A549 (cell line): ENCODE measurements around the gene AP3B2. TPM values are rescaled to one million over a fixed set of nuclear protein-coding genes. Genes with fewer than 3 reads are reported as not detected.

Source experiments
- ATAC-seq, 2 experiments: fragments of 200-7000 bp in 1 of 2; fragments of >200 bp in 1 of 2; cut with Nextera tagmentation in 1 of 2; cut with Tn5 transposase in 1 of 2; 3 replicates each; pipeline versions ENCODE4 v1.8.0 to v1.9.1; 2018 to 2020; ENCODE audit warnings: mild to moderate bottlenecking in 1 of 2, moderate library complexity in 1 of 2
- CTCF ChIA-PET: fragments of 300-600 bp; sonication (Branson Sonifier 250); formaldehyde crosslinking; extraction: SDS; loops from one replicate; lab custom pipeline; 2021; ENCODE audit warnings: antibody characterized with exemption, inconsistent platforms; lab: Yijun Ruan, JAX
- POLR2A ChIA-PET: fragments of 350-600 bp; formaldehyde crosslinking; extraction: SDS; loops from one replicate; lab custom pipeline; 2021; ENCODE audit warnings: antibody characterized with exemption, inconsistent platforms; lab: Yijun Ruan, JAX
- DNase-seq, 2 experiments: peaks; one replicate each; pipeline versions ENCODE4 v3.0.0 to v3.0.0-alpha.2; 2011 to 2016; ENCODE audit warnings: low read depth in 1 of 2, low spot score in 1 of 2
- FAIRE-seq: peaks from 2 replicates; lab custom pipeline; 2011; peaks lifted over from hg19 to GRCh38; lab: Jason Lieb, UNC
- H3K27ac ChIP-seq, 2 experiments: fragments of >200 bp; sonication (Bioruptor Twin); formaldehyde crosslinking; 3 replicates each; pipeline ENCODE4 v1.5.1; 2016 to 2017
- H3K4me1 ChIP-seq: fragments of >200 bp; sonication (Bioruptor Twin); formaldehyde crosslinking; 3 replicates; pipeline ENCODE4 v1.6.1; 2016
- H3K4me2 ChIP-seq: fragments of >200 bp; sonication (Bioruptor Twin); formaldehyde crosslinking; 3 replicates; pipeline ENCODE4 v1.6.1; 2016
- H3K4me3 ChIP-seq: fragments of >200 bp; sonication (Bioruptor Twin); formaldehyde crosslinking; 3 replicates; pipeline ENCODE4 v1.5.1; 2016
- H3K9me3 ChIP-seq: fragments of >200 bp; sonication (Bioruptor Twin); formaldehyde crosslinking; 3 replicates; pipeline ENCODE4 v1.6.1; 2016
- CBX8 ChIP-seq: fragments of 200-600 bp; sonication (generic); IDR thresholded peaks from 2 replicates; pipeline ENCODE4 v1.6.1; 2016
- CEBPB ChIP-seq, 2 experiments: fragments of >200 bp in 1 of 2; sonication (Bioruptor Twin) in 1 of 2; formaldehyde crosslinking in 1 of 2; IDR thresholded peaks; 2 replicates each; pipeline ENCODE4 v1.6.1; 2012 to 2016
- CHD2 ChIP-seq: fragments of 150-350 bp; IDR thresholded peaks from 2 replicates; pipeline ENCODE4 v1.6.1; 2014; ENCODE audit warnings: low read length; ENCODE audit not compliant: partially characterized antibody
- ELK1 ChIP-seq: fragments of 150-350 bp; IDR thresholded peaks from 2 replicates; pipeline ENCODE4 v1.6.1; 2014; ENCODE audit warnings: low read depth, mild to moderate bottlenecking, low read length
- FOSL2 ChIP-seq, 2 experiments: fragments of 450-650 bp in 1 of 2; fragments of >200 bp in 1 of 2; sonication (Bioruptor Twin) in 1 of 2; formaldehyde crosslinking; IDR thresholded peaks; 2 replicates each; pipeline versions ENCODE4 v1.5.0 to v1.6.1; 2016 to 2020; ENCODE audit warnings: mild to moderate bottlenecking in 1 of 2, moderate library complexity in 1 of 2
- GATA3 ChIP-seq: IDR thresholded peaks from 2 replicates; pipeline ENCODE4 v1.6.1; 2012; ENCODE audit warnings: borderline replicate concordance
- HEYL ChIP-seq: fragments of 250-450 bp; sonication (Bioruptor Pico); IDR thresholded peaks from 2 replicates; pipeline ENCODE4 v1.8.0; 2021; ENCODE audit warnings: mild to moderate bottlenecking, moderate library complexity
- HOXB13 ChIP-seq: fragments of 250-450 bp; sonication (Bioruptor Pico); IDR thresholded peaks from 2 replicates; pipeline ENCODE4 v1.5.0; 2020; ENCODE audit warnings: low read depth, mild to moderate bottlenecking, moderate library complexity
- KDM1A ChIP-seq: fragments of 200-600 bp; sonication (generic); IDR thresholded peaks from 2 replicates; pipeline ENCODE4 v1.6.1; 2016; ENCODE audit warnings: low read depth, mild to moderate bottlenecking
- NFE2L2 ChIP-seq: fragments of 150-350 bp; conservative IDR thresholded peaks from 2 replicates; pipeline ENCODE4 v1.6.1; 2014; ENCODE audit warnings: low read length
- NR3C1 ChIP-seq: fragments of >200 bp; sonication (Bioruptor Twin); formaldehyde crosslinking; IDR thresholded peaks from 3 replicates; pipeline ENCODE4 v1.6.1; 2017
- RAD21 ChIP-seq, 2 experiments: fragments of >200 bp in 1 of 2; sonication (Bioruptor Twin) in 1 of 2; formaldehyde crosslinking in 1 of 2; IDR thresholded peaks in 1 of 2; conservative IDR thresholded peaks in 1 of 2; 2 replicates in 1 of 2; 3 replicates in 1 of 2; pipeline ENCODE4 v1.6.1; 2012 to 2018; ENCODE audit warnings: inconsistent platforms in 1 of 2
- RARB ChIP-seq: fragments of 250-450 bp; sonication (Bioruptor Pico); IDR thresholded peaks from 2 replicates; pipeline ENCODE4 v1.8.0; 2021; ENCODE audit warnings: mild to moderate bottlenecking, moderate library complexity
- TFCP2L1 ChIP-seq: fragments of 250-450 bp; sonication (Bioruptor Pico); IDR thresholded peaks from 2 replicates; pipeline ENCODE4 v1.5.0; 2021; ENCODE audit warnings: mild to moderate bottlenecking
- USF2 ChIP-seq: fragments of 450-650 bp; IDR thresholded peaks from 2 replicates; pipeline ENCODE4 v1.6.1; 2014; ENCODE audit warnings: antibody characterized with exemption
- ZFP36 ChIP-seq: fragments of 450-650 bp; IDR thresholded peaks from 2 replicates; pipeline ENCODE4 v1.6.1; 2014; ENCODE audit warnings: borderline replicate concordance; ENCODE audit not compliant: partially characterized antibody
- WGBS: methylation state at CpG from one replicate; pipeline ENCODE4 v1.1.6; 2017; ENCODE audit errors: missing lambda C conversion rate; 5-methylcytosine and 5-hydroxymethylcytosine counted together
- polyA plus RNA-seq, 4 experiments: library from polyadenylated mRNA; depleted of rRNA in 3 of 4; stranded (reverse); fragments of >200 nt; fragmentation: RNase III in 1 of 4; extraction: RNeasy Plus Mini Kit Qiagen cat#74134 plus additional on column Dnase treatment in 1 of 4; gene quantifications; 2 replicates in 3 of 4; 3 replicates in 1 of 4; pipeline ENCODE4 v1.2.3, GENCODE V29; 2011 to 2017
- TF ChIP-seq, protein P1 (sequence below): fragments of >200 bp; sonication (Bioruptor Twin); formaldehyde crosslinking; IDR thresholded peaks from 3 replicates; pipeline ENCODE4 v1.5.1; 2016
- TF ChIP-seq, protein P2 (sequence below): IDR thresholded peaks from 2 replicates; pipeline ENCODE4 v1.6.1; 2012
- TF ChIP-seq, protein P3 (sequence below): fragments of >200 bp; sonication (Bioruptor Twin); formaldehyde crosslinking; IDR thresholded peaks from 2 replicates; pipeline ENCODE4 v1.6.1; 2016
- TF ChIP-seq, protein P4 (sequence below): fragments of 200-600 bp; sonication (generic); IDR thresholded peaks from 2 replicates; pipeline ENCODE4 v1.6.1; 2016; ENCODE audit warnings: antibody characterized with exemption, mild to moderate bottlenecking, moderate library complexity
- TF ChIP-seq, protein P5 (sequence below): IDR thresholded peaks from 2 replicates; pipeline ENCODE4 v1.6.1; 2012

Gene AP3B2
- polyA plus RNA-seq, 2 of the 4 experiments (the other 2 are of a cell fraction), result 0.32 to 0.68 TPM

GRCh38 chr15:82715003-82715402 is 5.3 kb upstream of the AP3B2 start (continued):
- TF ChIP-seq, protein P1, sequence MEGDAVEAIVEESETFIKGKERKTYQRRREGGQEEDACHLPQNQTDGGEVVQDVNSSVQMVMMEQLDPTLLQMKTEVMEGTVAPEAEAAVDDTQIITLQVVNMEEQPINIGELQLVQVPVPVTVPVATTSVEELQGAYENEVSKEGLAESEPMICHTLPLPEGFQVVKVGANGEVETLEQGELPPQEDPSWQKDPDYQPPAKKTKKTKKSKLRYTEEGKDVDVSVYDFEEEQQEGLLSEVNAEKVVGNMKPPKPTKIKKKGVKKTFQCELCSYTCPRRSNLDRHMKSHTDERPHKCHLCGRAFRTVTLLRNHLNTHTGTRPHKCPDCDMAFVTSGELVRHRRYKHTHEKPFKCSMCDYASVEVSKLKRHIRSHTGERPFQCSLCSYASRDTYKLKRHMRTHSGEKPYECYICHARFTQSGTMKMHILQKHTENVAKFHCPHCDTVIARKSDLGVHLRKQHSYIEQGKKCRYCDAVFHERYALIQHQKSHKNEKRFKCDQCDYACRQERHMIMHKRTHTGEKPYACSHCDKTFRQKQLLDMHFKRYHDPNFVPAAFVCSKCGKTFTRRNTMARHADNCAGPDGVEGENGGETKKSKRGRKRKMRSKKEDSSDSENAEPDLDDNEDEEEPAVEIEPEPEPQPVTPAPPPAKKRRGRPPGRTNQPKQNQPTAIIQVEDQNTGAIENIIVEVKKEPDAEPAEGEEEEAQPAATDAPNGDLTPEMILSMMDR, result no peak
- no peak for TF ChIP-seq RAD21 (conservative IDR thresholded peaks at IDR 0.05 in 1 of 2, IDR thresholded peaks at IDR 0.05 in 1 of 2)
- TF ChIP-seq ELK1, result no peak

DNA sequence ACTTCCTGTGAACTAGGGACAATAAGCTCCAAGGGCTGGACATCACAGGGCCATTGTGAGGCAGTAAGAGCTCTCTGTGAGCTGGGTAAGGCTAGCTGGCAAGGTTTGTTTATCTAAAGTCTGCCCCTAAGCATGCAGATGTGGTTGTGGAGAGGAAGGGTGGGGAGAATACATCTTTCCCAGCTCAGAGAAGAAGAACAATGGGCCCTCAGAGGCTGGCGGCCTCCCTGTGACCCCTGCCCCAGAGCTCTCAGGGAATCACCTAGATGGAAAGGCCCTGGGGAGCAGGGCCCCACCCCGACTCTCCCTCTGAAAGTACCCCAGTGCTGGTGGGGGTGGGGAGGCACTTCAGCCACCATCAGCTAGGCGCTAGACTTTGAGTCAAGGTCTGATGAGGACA is 4.3 kb upstream of the AP3B2 start:
- Histone ChIP-seq H3K9me3 (no peaks in the 10 kb centered on the region), H3K4me1 (0 out of 3 replicates have a peak, but pooled peaks cover under 1% of the 10 kb centered on the region), H3K27ac (no peak overlapping the region), H3K4me3 (no peak overlapping the region), H3K4me2 (no peak overlapping the region)
- TF ChIP-seq NR3C1, result no peak
- TF ChIP-seq, protein P2, sequence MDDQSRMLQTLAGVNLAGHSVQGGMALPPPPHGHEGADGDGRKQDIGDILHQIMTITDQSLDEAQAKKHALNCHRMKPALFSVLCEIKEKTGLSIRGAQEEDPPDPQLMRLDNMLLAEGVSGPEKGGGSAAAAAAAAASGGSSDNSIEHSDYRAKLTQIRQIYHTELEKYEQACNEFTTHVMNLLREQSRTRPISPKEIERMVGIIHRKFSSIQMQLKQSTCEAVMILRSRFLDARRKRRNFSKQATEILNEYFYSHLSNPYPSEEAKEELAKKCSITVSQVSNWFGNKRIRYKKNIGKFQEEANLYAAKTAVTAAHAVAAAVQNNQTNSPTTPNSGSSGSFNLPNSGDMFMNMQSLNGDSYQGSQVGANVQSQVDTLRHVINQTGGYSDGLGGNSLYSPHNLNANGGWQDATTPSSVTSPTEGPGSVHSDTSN, result no peak
- TF ChIP-seq USF2, result no peak
- no peak for TF ChIP-seq HOXB13 (CRISPR knock-in tag)
- TF ChIP-seq, protein P3, sequence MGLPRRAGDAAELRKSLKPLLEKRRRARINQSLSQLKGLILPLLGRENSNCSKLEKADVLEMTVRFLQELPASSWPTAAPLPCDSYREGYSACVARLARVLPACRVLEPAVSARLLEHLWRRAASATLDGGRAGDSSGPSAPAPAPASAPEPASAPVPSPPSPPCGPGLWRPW, result no peak
- TF ChIP-seq KDM1A, result no peak
- no peak for TF ChIP-seq NFE2L2
- no peak for TF ChIP-seq CBX8
- no peak for TF ChIP-seq ELK1
- no peak for TF ChIP-seq GATA3
- no peak for TF ChIP-seq TFCP2L1 (CRISPR knock-in tag)
- TF ChIP-seq FOSL2 (IDR thresholded peaks at IDR 0.05), result no peak
- no peak for TF ChIP-seq FOSL2 (CRISPR knock-in tag; IDR thresholded peaks at IDR 0.05)
- ATAC-seq, result no peak
- ChIA-PET POLR2A (interaction anchor here (1.5 to 1.6 kb wide), 2 partner anchors 36 to 174 kb away, joined by 4 to 7 read pairs; partner anchors contain the start of gene RPS17), CTCF (interaction anchor here (1.0 to 2.2 kb wide), 5 partner anchors 24 to 899 kb away, joined by 3 to 7 read pairs (median 3); partner anchors contain the start of gene RPS17)
- no peak for FAIRE-seq
- DNase-seq, result no peak
- WGBS, result 31% methylated on average over 3 of the region's 3 CpGs

- FAIRE-seq, result no peak
- no peak for ATAC-seq
- CTCF ChIA-PET, result interaction anchor here (1.3 to 1.5 kb wide), 2 partner anchors 13 to 24 kb away, joined by 3 read pairs; no protein-coding TSS in a partner anchor
- TF ChIP-seq CHD2 (no peak), HOXB13 (CRISPR knock-in tag) (no peak), CEBPB (IDR thresholded peaks at IDR 0.05) (no peak), ZFP36 (no peak), RARB (no peak), HEYL (no peak), TFCP2L1 (CRISPR knock-in tag) (no peak), USF2 (no peak)
- TF ChIP-seq, protein P4, sequence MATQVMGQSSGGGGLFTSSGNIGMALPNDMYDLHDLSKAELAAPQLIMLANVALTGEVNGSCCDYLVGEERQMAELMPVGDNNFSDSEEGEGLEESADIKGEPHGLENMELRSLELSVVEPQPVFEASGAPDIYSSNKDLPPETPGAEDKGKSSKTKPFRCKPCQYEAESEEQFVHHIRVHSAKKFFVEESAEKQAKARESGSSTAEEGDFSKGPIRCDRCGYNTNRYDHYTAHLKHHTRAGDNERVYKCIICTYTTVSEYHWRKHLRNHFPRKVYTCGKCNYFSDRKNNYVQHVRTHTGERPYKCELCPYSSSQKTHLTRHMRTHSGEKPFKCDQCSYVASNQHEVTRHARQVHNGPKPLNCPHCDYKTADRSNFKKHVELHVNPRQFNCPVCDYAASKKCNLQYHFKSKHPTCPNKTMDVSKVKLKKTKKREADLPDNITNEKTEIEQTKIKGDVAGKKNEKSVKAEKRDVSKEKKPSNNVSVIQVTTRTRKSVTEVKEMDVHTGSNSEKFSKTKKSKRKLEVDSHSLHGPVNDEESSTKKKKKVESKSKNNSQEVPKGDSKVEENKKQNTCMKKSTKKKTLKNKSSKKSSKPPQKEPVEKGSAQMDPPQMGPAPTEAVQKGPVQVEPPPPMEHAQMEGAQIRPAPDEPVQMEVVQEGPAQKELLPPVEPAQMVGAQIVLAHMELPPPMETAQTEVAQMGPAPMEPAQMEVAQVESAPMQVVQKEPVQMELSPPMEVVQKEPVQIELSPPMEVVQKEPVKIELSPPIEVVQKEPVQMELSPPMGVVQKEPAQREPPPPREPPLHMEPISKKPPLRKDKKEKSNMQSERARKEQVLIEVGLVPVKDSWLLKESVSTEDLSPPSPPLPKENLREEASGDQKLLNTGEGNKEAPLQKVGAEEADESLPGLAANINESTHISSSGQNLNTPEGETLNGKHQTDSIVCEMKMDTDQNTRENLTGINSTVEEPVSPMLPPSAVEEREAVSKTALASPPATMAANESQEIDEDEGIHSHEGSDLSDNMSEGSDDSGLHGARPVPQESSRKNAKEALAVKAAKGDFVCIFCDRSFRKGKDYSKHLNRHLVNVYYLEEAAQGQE, result no peak
- TF ChIP-seq, protein P5, sequence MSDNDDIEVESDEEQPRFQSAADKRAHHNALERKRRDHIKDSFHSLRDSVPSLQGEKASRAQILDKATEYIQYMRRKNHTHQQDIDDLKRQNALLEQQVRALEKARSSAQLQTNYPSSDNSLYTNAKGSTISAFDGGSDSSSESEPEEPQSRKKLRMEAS, result no peak
- TF ChIP-seq, protein P3, result no peak
These were observed 2.4 kb upstream of the AP3B2 start for GRCh38 chr15:82712036-82712435.

More at GRCh38 chr15:82712036-82712435, 2.4 kb upstream of the AP3B2 start:
- no peak for DNase-seq
- Histone ChIP-seq H3K4me1 (0 out of 3 replicates have a peak, but pooled peaks cover 4% of the 10 kb centered on the region), H3K4me3 (no peak overlapping the region), H3K27ac (no peak overlapping the region), H3K4me2 (no peak overlapping the region), H3K9me3 (no peaks in the 10 kb centered on the region)
- POLR2A ChIA-PET, result no interaction called here
- 3% methylated on average over 3 of the region's 3 CpGs for WGBS
